Measurements from ENCODE around the gene COG7.

- TF ChIP-seq CTCF (IDR thresholded peaks at IDR 0.05), result no peak
- TF ChIP-seq ZFX (IDR thresholded peaks at IDR 0.05; ENCODE audit: borderline replicate concordance), result no peak
These were observed 70.7 kb downstream of the COG7 start for GRCh38 chr16:23382279-23382678.

All from 22Rv1 (cell line).